ENCODE data around the gene SERPINE3. TPM values are rescaled to one million over a fixed set of nuclear protein-coding genes. Genes with fewer than 3 reads are reported as not detected.

SERPINE3 gene
- total and polyA plus RNA-seq, 8 donors, result 0.55 TPM; not detected in 7

- Histone ChIP-seq H3K9me3 (no peaks in the 10 kb centered on the region), H3K4me1 (no peaks in the 10 kb centered on the region), H3K27me3 (no peaks in the 10 kb centered on the region), H3K4me3 (no peak overlapping the region), H3K36me3 (no peaks in the 10 kb centered on the region), H3K27ac (no peak overlapping the region)
- TF ChIP-seq CTCF (IDR thresholded peaks at IDR 0.05) (no peak), EP300 (IDR thresholded peaks at IDR 0.05) (no peak)
- WGBS, 5 donors, result 55 to 69% (median 63%) methylated on average over 5 of the region's 5 CpGs
- intact Hi-C loops (cut with DNase I; ENCODE audit: low total_unique reads), result no loop called here
- no peak for DNase-seq
Measured at GRCh38 chr13:51343475-51343874, 4.0 kb downstream of the SERPINE3 start.

- Histone ChIP-seq H3K27me3 (no peaks in the 10 kb centered on the region), H3K27ac (no peak overlapping the region), H3K4me1 (no peaks in the 10 kb centered on the region), H3K4me3 (no peak overlapping the region), H3K36me3 (no peaks in the 10 kb centered on the region), H3K9me3 (no peaks in the 10 kb centered on the region)
- intact Hi-C loops (cut with DNase I; ENCODE audit: low total_unique reads), result no loop called here
- TF ChIP-seq EP300 (IDR thresholded peaks at IDR 0.05) (no peak), POLR2AphosphoS5 (IDR thresholded peaks at IDR 0.05) (no peak), CTCF (IDR thresholded peaks at IDR 0.05) (no peak)
- DNase-seq, result no peak
- 78 to 91% (median 84%) methylated on average over 2 of the region's 2 CpGs for WGBS, 5 donors
Measured at GRCh38 chr13:51346397-51346796, 6.9 kb downstream of the SERPINE3 start.

GRCh38 chr13:51347099-51347498 is 7.6 kb downstream of the SERPINE3 start:
- TF ChIP-seq EP300 (IDR thresholded peaks at IDR 0.05) (no peak), POLR2A (IDR thresholded peaks at IDR 0.05) (no peak), POLR2AphosphoS5 (IDR thresholded peaks at IDR 0.05) (no peak), CTCF (IDR thresholded peaks at IDR 0.05) (no peak)
- Histone ChIP-seq H3K4me3 (no peak overlapping the region), H3K27ac (no peak overlapping the region), H3K4me1 (no peaks in the 10 kb centered on the region), H3K27me3 (no peaks in the 10 kb centered on the region), H3K36me3 (no peaks in the 10 kb centered on the region), H3K9me3 (no peaks in the 10 kb centered on the region)
- 78 to 91% (median 83%) methylated on average over 9 of the region's 9 CpGs for WGBS, 5 donors
- DNase-seq, result no peak
- intact Hi-C loops (cut with DNase I; ENCODE audit: low total_unique reads), result no loop called here

- 70 to 80% (median 75%) methylated on average over 8 to 10 of the region's 10 CpGs for WGBS, 5 donors
- no peak for DNase-seq
- TF ChIP-seq POLR2A (IDR thresholded peaks at IDR 0.05) (no peak), CTCF (IDR thresholded peaks at IDR 0.05) (no peak), EP300 (IDR thresholded peaks at IDR 0.05) (no peak), POLR2AphosphoS5 (IDR thresholded peaks at IDR 0.05) (no peak)
- Histone ChIP-seq H3K27ac (no peak overlapping the region), H3K4me3 (no peak overlapping the region), H3K4me1 (no peaks in the 10 kb centered on the region), H3K36me3 (no peaks in the 10 kb centered on the region), H3K9me3 (no peaks in the 10 kb centered on the region), H3K27me3 (no peaks in the 10 kb centered on the region)
- intact Hi-C loops (cut with DNase I; ENCODE audit: low total_unique reads), result no loop called here
Measured at GRCh38 chr13:51348069-51348967, 8.8 kb downstream of the SERPINE3 start.
